ENCODE measurements around the gene SEZ6L2. TPM values are rescaled to one million over a fixed set of nuclear protein-coding genes. Genes with fewer than 3 reads are reported as not detected.

Gene SEZ6L2
- total RNA-seq, 4 donors from 2014 or later, result 1.7 to 14.2 (median 10.6) TPM

- no peaks in the 10 kb centered on the region for H3K9me3 ChIP-seq
- no peak for TF ChIP-seq CTCF (IDR thresholded peaks at IDR 0.05)
- TF ChIP-seq POLR2A (IDR thresholded peaks at IDR 0.05), result no peak
- H3K4me3 ChIP-seq, result no peak overlapping the region
- H3K4me1 ChIP-seq, result no peaks in the 10 kb centered on the region
- peaks cover 0 to 98% (median 3%) of the 10 kb centered on the region in 3 donors for H3K36me3 ChIP-seq
- H3K27ac ChIP-seq, result no peak overlapping the region
- no peak for DNase-seq
- no peaks in the 10 kb centered on the region for H3K27me3 ChIP-seq
Measured at GRCh38 chr16:29841631-29842030, 57.7 kb downstream of the SEZ6L2 start.

DNA sequence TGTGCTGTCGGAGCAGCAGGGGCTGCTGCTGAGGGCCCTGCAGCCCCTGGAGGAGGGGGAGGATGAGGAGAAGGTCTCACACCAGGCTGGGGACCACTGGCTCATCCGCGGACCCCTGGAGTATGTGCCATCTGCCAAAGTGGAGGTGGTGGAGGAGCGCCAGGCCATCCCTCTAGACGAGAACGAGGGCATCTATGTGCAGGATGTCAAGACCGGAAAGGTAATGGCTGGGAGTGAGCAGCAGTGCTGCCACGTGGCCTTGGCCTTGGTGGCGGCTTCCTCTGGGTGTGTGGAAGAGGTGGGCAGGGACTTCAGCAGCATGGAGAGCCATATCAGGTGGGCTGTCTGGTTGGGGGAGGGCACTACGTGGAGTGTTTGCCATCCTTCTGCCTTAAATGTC is 59.1 kb downstream of the SEZ6L2 start:
- peaks cover 0 to 98% (median 0%) of the 10 kb centered on the region in 3 donors for H3K36me3 ChIP-seq
- H3K27ac ChIP-seq, result no peak overlapping the region
- DNase-seq, result no peak
- H3K9me3 ChIP-seq, result no peaks in the 10 kb centered on the region
- H3K27me3 ChIP-seq, result no peaks in the 10 kb centered on the region
- no peaks in the 10 kb centered on the region for H3K4me1 ChIP-seq
- no peak overlapping the region for H3K4me3 ChIP-seq
- TF ChIP-seq CTCF (IDR thresholded peaks at IDR 0.05), result no peak
- no peak for TF ChIP-seq POLR2A (IDR thresholded peaks at IDR 0.05)

- Histone ChIP-seq H3K27me3 (no peaks in the 10 kb centered on the region), H3K36me3 (peaks cover 0 to 98% (median 0%) of the 10 kb centered on the region in 3 donors), H3K9me3 (no peaks in the 10 kb centered on the region), H3K4me1 (no peaks in the 10 kb centered on the region), H3K27ac (no peak overlapping the region), H3K4me3 (no peak overlapping the region)
- no peak for TF ChIP-seq CTCF (IDR thresholded peaks at IDR 0.05)
- no peak for TF ChIP-seq POLR2A (IDR thresholded peaks at IDR 0.05)
- DNase-seq, result no peak
Measured at GRCh38 chr16:29839822-29840221, 59.5 kb downstream of the SEZ6L2 start.

DNA sequence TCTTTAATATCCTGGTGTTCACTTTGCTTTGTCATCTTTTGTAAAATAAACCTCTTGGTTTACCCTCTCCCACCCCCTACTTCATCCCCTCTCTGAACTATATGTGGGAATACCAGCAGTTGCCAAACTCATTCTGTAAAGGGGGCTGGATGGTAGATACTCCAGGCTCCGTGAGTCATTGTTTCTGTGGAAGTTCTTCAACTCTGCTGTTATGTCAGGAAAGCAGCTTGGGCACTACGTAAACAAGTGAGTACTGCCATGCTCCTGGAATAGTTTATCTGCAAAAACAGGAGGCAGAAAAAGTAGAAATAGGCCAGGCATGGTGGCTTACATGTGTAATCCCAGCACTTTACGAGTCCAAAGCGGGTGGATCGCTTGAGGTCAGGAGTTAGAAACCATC is 61.5 kb downstream of the SEZ6L2 start:
- no peak for DNase-seq
- Histone ChIP-seq H3K27ac (no peak overlapping the region), H3K36me3 (peaks cover 0 to 97% (median 0%) of the 10 kb centered on the region in 3 donors)

DNA sequence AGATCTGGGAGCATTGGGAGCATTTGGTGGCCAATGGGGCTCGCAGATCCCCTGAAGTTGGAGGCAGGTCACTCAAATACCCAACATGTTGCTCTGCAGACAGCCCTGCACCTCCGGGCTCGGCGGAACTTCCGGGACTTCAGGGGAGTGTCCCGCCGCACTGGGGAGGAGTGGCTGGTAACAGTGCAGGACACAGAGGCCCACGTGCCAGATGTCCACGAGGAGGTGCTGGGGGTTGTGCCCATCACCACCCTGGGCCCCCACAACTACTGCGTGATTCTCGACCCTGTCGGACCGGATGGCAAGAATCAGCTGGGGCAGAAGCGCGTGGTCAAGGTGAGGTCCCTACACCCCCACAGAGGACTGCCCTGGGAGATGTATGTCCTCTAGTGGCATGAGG is 62.7 kb downstream of the SEZ6L2 start:
- Histone ChIP-seq H3K36me3 (peaks cover 0 to 97% (median 0%) of the 10 kb centered on the region in 3 donors), H3K27ac (no peak overlapping the region), H3K9me3 (no peaks in the 10 kb centered on the region), H3K4me3 (no peak overlapping the region), H3K4me1 (no peaks in the 10 kb centered on the region), H3K27me3 (no peaks in the 10 kb centered on the region)
- TF ChIP-seq POLR2A (IDR thresholded peaks at IDR 0.05), result no peak
- no peak for TF ChIP-seq CTCF (IDR thresholded peaks at IDR 0.05)
- DNase-seq, result no peak

More for the DNA sequence above, 61.5 kb downstream of the SEZ6L2 start:
- Histone ChIP-seq H3K27me3 (no peaks in the 10 kb centered on the region), H3K9me3 (no peaks in the 10 kb centered on the region), H3K4me1 (no peaks in the 10 kb centered on the region), H3K4me3 (no peak overlapping the region)
- TF ChIP-seq CTCF (IDR thresholded peaks at IDR 0.05) (no peak), POLR2A (IDR thresholded peaks at IDR 0.05) (no peak)

DNA sequence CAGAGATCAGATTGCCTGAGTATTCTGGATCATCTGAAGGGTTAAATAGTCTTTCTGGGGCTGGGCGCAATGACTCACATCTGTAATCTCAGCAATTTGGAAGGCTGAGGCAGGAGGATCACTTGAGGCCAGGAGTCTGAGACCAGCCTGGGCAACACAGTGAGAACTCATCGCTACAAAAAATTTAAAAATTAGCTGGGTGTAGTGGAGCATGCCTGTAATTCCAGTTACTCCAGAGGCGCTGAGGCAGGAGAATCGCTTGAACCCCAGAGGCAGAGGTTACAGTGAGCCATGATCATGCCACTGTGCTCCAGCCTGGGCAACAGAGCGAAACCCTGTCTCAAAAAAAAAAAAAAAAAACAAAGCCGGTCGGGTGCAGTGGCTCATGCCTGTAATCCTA is 63.4 kb downstream of the SEZ6L2 start:
- no peak for DNase-seq
- H3K4me1 ChIP-seq, result no peaks in the 10 kb centered on the region
- H3K27ac ChIP-seq, result no peak overlapping the region
- H3K4me3 ChIP-seq, result no peak overlapping the region
- no peaks in the 10 kb centered on the region for H3K27me3 ChIP-seq
- no peaks in the 10 kb centered on the region for H3K9me3 ChIP-seq
- peaks cover 0 to 97% (median 0%) of the 10 kb centered on the region in 3 donors for H3K36me3 ChIP-seq
- TF ChIP-seq CTCF (IDR thresholded peaks at IDR 0.05) (no peak), POLR2A (IDR thresholded peaks at IDR 0.05) (no peak)

All from Peyer's patch (tissue), 4 donors.